ENCODE measurements around the gene SF3B1. TPM values are rescaled to one million over a fixed set of nuclear protein-coding genes. Genes with fewer than 3 reads are reported as not detected.

The SF3B1 gene
- polyA plus RNA-seq, 3 donors, result 105 to 494 (median 152) TPM

DNA sequence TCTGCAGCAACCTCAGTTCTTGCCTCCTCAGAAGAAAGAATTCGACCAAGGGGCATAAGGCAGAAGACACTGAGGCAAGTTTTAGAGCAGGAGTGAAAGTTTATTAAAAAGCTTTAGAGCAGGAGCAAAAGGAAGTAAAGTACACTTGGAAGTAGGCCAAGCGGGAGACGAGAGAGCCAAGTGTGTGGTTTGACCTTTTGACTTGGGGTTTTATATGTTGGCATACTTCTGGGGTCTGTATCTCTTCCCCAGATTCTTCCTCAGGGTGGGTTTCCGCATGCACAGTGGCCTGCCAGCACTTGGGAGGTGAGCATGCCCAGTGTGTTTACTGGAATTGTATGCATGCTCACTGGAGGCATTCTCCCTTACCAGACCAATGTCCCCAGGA is 64.9 kb downstream of the SF3B1 start:
- H3K27me3 Mint-ChIP-seq (ENCODE audit: low read depth in 3 of 3), result peaks cover 0 to 3% (median 0%) of the 10 kb centered on the region in 3 donors
- no peak overlapping the region for H3K4me3 Mint-ChIP-seq

GRCh38 chr2:197369228-197369932 is 65.4 kb downstream of the SF3B1 start:
- H3K4me2 ChIP-seq (replicated peaks; ENCODE audit: extremely low read depth, low read length, poor library complexity, severe bottlenecking), result no peak overlapping the region
- no peaks in the 10 kb centered on the region for H4K20me1 ChIP-seq (ENCODE audit: insufficient read depth, low read length)
- intact Hi-C loops (cut with micrococcal nuclease), result no loop called here
- Mint-ChIP-seq H3K4me3 (peak overlapping the region in 1 of 2 donors; percentile 7), H3K27me3 (ENCODE audit: low read depth in 3 of 3) (peaks cover 0 to 3% (median 2%) of the 10 kb centered on the region in 3 donors), H3K9me3 (peaks cover 0 to 4% (median 3%) of the 10 kb centered on the region in 7 donors), H3K36me3 (no peaks in the 10 kb centered on the region), H3K4me1 (peaks cover 13% of the 10 kb centered on the region), H3K27ac (peak overlapping the region in 1 of 7 donors; percentile 27)
- 19% methylated on average over 3 of the region's 5 CpGs for WGBS (ENCODE audit: insufficient coverage)
- peaks cover 10 to 11% of the 10 kb centered on the region in 2 donors for H3K4me1 ChIP-seq (ENCODE audit: control insufficient read depth in 1 of 2, insufficient read depth in 2 of 2, low read length in 2 of 2)
- no peaks in the 10 kb centered on the region for H3K9me3 ChIP-seq (replicated peaks in 1 of 2; ENCODE audit: control insufficient read depth in 1 of 2, insufficient read depth in 1 of 2, low read length in 2 of 2)
- H3K79me2 ChIP-seq (ENCODE audit: insufficient read depth, low read length), result no peaks in the 10 kb centered on the region
- H3K27ac ChIP-seq (ENCODE audit: low read depth in 1 of 2, low read length in 2 of 2), result no peak overlapping the region
- no peak overlapping the region for H3K9ac ChIP-seq (ENCODE audit: insufficient read depth, low read length, poor library complexity, severe bottlenecking)
- H3K27me3 ChIP-seq (ENCODE audit: control insufficient read depth in 2 of 2, insufficient read depth in 2 of 2, low read length in 2 of 2), result no peaks in the 10 kb centered on the region
- no peak overlapping the region for H3K4me3 ChIP-seq (replicated peaks in 1 of 3; ENCODE audit: low read depth in 2 of 3, low read length in 3 of 3)
- no peak overlapping the region for H2AFZ ChIP-seq (ENCODE audit: insufficient read depth, low read depth, low read length, poor library complexity, severe bottlenecking)
- TF ChIP-seq CTCF (IDR thresholded peaks at IDR 0.05), result no peak
- no peak for DNase-seq
- no peaks in the 10 kb centered on the region for H3K36me3 ChIP-seq (replicated peaks in 1 of 2; ENCODE audit: control insufficient read depth in 1 of 2, insufficient read depth in 2 of 2, low read length in 2 of 2)

More for the DNA sequence above, 64.9 kb downstream of the SF3B1 start:
- Histone ChIP-seq H3K4me1 (ENCODE audit: control insufficient read depth in 1 of 2, insufficient read depth in 2 of 2, low read length in 2 of 2) (peaks cover 10 to 11% of the 10 kb centered on the region in 2 donors), H3K79me2 (ENCODE audit: insufficient read depth, low read length) (no peaks in the 10 kb centered on the region), H4K20me1 (ENCODE audit: insufficient read depth, low read length) (no peaks in the 10 kb centered on the region), H3K9me3 (replicated peaks in 1 of 2; ENCODE audit: control insufficient read depth in 1 of 2, insufficient read depth in 1 of 2, low read length in 2 of 2) (no peaks in the 10 kb centered on the region), H2AFZ (ENCODE audit: insufficient read depth, low read depth, low read length, poor library complexity, severe bottlenecking) (no peak overlapping the region), H3K4me2 (replicated peaks; ENCODE audit: extremely low read depth, low read length, poor library complexity, severe bottlenecking) (no peak overlapping the region), H3K36me3 (replicated peaks in 1 of 2; ENCODE audit: control insufficient read depth in 1 of 2, insufficient read depth in 2 of 2, low read length in 2 of 2) (no peaks in the 10 kb centered on the region), H3K27me3 (ENCODE audit: control insufficient read depth in 2 of 2, insufficient read depth in 2 of 2, low read length in 2 of 2) (no peaks in the 10 kb centered on the region), H3K4me3 (replicated peaks in 1 of 3; ENCODE audit: low read depth in 2 of 3, low read length in 3 of 3) (no peak overlapping the region), H3K27ac (ENCODE audit: low read depth in 1 of 2, low read length in 2 of 2) (no peak overlapping the region), H3K9ac (ENCODE audit: insufficient read depth, low read length, poor library complexity, severe bottlenecking) (no peak overlapping the region)
- Mint-ChIP-seq H3K36me3 (no peaks in the 10 kb centered on the region), H3K9me3 (peaks cover 0 to 4% (median 3%) of the 10 kb centered on the region in 7 donors), H3K4me1 (peaks cover 13% of the 10 kb centered on the region), H3K27ac (peak overlapping the region in 2 of 7 donors; percentile 19 to 27)
- no peak for DNase-seq
- TF ChIP-seq CTCF (IDR thresholded peaks at IDR 0.05), result no peak
- WGBS (ENCODE audit: insufficient coverage), result 6% methylated on average over 3 of the region's 4 CpGs
- intact Hi-C loops (cut with micrococcal nuclease), result loop anchor here (10.0 kb wide), 3 partner anchors 185 to 355 kb away; no protein-coding TSS in a partner anchor

Measured in CD14-positive monocyte (primary cell).